ENCODE measurements around the gene ALDH5A1. TPM values are rescaled to one million over a fixed set of nuclear protein-coding genes. Genes with fewer than 3 reads are reported as not detected.

ALDH5A1 gene
- total RNA-seq, 4 donors from 2014 or later: 6.4 to 15.4 (median 6.8) TPM

DNA sequence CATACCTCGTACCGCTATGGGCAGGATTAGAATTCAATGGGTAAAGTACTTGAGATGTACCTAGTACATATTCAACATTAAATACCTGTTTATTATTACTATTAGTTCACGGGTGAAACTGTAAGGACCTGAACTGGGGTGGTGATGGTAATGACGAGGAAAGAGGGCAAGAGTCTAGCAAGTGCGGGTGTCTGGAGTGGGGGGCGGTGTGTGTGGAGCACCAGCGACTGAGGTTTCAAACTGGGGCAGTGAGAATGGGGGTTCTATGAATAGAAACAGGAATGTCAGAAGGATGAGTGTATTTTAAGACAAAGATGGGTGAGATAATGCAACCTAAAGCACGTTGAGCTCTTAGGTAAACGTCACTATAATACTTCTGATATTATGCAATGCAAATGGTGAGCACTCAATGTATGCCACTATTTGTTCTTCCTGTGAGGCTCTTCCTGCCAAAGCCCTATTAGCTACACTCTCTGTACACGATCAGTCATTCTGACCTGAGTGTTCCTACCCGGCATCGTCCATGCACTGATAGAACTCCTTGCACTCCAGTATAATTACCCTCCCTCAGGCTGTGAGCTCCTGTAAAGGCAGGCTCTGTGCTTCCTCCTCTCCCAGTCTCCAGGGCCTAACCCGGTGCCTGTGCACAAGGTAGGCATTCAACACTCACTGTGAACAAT is 55.0 kb downstream of the ALDH5A1 start:
- in situ Hi-C loops (cut with MboI; ENCODE audit: low sequenced_read_pairs in 4 of 4): no loop called here
- intact Hi-C loops (cut with DNase I; ENCODE audit: low total_unique reads): no loop called here
- Histone ChIP-seq H3K4me1 (no peaks in the 10 kb centered on the region), H3K9me3 (no peaks in the 10 kb centered on the region), H3K27me3 (no peaks in the 10 kb centered on the region), H3K36me3 (no peaks in the 10 kb centered on the region), H3K27ac (no peak overlapping the region), H3K4me3 (no peak overlapping the region)
- TF ChIP-seq POLR2A (IDR thresholded peaks at IDR 0.05): no peak
- TF ChIP-seq, protein P1, sequence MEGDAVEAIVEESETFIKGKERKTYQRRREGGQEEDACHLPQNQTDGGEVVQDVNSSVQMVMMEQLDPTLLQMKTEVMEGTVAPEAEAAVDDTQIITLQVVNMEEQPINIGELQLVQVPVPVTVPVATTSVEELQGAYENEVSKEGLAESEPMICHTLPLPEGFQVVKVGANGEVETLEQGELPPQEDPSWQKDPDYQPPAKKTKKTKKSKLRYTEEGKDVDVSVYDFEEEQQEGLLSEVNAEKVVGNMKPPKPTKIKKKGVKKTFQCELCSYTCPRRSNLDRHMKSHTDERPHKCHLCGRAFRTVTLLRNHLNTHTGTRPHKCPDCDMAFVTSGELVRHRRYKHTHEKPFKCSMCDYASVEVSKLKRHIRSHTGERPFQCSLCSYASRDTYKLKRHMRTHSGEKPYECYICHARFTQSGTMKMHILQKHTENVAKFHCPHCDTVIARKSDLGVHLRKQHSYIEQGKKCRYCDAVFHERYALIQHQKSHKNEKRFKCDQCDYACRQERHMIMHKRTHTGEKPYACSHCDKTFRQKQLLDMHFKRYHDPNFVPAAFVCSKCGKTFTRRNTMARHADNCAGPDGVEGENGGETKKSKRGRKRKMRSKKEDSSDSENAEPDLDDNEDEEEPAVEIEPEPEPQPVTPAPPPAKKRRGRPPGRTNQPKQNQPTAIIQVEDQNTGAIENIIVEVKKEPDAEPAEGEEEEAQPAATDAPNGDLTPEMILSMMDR (IDR thresholded peaks at IDR 0.05 in 4 of 5, conservative IDR thresholded peaks at IDR 0.05 in 1 of 5): no peak
- no peak for ATAC-seq
- no peak for DNase-seq

DNA sequence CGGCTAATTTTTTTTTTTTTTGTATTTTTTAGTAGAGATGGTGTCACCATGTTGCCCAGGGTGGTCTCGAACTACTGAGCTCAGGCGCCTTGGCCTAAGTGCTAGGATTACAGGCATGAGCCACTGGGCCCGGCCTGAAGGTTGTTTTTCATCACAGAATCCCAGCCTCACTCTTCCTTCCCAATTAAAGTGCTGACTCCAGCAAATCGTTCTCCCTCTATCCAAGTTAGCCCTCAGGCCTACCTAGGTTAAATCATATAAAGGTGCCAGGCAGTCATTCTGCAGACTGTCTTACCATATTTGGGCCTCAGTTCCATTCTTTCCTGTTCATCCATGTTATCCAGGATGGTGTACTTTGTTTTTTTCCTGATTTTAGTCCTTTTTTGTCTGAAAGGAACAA is 56.4 kb downstream of the ALDH5A1 start:
- DNase-seq: no peak
- in situ Hi-C loops (cut with MboI; ENCODE audit: low sequenced_read_pairs in 4 of 4) (no loop called here), intact Hi-C loops (cut with DNase I; ENCODE audit: low total_unique reads) (no loop called here)

DNA sequence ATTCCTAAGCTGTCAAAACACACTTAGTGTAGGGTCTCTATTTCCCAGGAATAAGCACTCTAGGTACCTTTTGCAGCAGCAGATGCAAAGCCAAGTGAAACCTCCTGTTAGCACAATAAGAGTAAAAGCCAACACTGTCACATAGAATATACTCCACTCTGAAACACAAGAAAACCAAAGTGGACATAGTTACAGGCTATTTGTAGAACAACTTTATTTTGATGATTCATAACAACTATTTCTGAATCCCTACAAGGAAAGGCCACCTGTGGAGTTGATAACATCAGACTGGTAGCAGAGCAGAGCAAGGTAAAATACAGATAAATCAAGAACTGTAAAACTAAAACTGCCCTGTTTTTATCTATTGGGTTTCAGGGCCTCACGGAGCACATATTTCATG is 59.7 kb downstream of the ALDH5A1 start:
- no peak for TF ChIP-seq POLR2A (IDR thresholded peaks at IDR 0.05)
- TF ChIP-seq, protein P1 (IDR thresholded peaks at IDR 0.05 in 4 of 5, conservative IDR thresholded peaks at IDR 0.05 in 1 of 5): no peak
- DNase-seq (no peak), ATAC-seq (no peak)
- Histone ChIP-seq H3K36me3 (no peaks in the 10 kb centered on the region), H3K9me3 (no peaks in the 10 kb centered on the region), H3K4me3 (no peak overlapping the region), H3K27ac (no peak overlapping the region), H3K4me1 (no peaks in the 10 kb centered on the region), H3K27me3 (no peaks in the 10 kb centered on the region)
- intact Hi-C loops (cut with DNase I; ENCODE audit: low total_unique reads) (no loop called here), in situ Hi-C loops (cut with MboI; ENCODE audit: low sequenced_read_pairs in 4 of 4) (no loop called here)

More for the DNA sequence above, 56.4 kb downstream of the ALDH5A1 start:
- TF ChIP-seq POLR2A (IDR thresholded peaks at IDR 0.05): no peak
- TF ChIP-seq, protein P1 (IDR thresholded peaks at IDR 0.05 in 4 of 5, conservative IDR thresholded peaks at IDR 0.05 in 1 of 5): no peak
- Histone ChIP-seq H3K4me1 (no peaks in the 10 kb centered on the region), H3K27ac (no peak overlapping the region), H3K4me3 (no peak overlapping the region), H3K27me3 (no peaks in the 10 kb centered on the region), H3K9me3 (no peaks in the 10 kb centered on the region), H3K36me3 (no peaks in the 10 kb centered on the region)
- ATAC-seq: no peak

DNA sequence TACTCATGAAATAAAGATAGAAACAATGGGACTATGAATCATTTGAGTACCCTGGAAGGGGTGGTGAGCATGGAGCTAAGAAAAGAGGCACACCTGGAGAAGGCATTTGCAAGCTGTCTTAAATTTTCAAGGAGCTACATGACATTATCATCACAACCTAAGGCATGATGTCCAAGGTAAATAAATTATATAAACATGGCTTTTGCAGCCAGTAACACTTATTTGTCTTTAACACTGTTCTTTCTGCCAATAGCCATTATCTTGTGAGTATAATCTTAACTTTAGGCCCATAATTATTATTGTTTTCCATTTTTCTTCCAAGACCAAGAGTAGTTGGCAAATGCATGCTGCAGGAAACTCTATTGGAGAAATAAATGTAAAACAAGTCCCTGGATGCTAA is 63.7 kb downstream of the ALDH5A1 start:
- intact Hi-C loops (cut with DNase I; ENCODE audit: low total_unique reads): no loop called here
- no peaks in the 10 kb centered on the region for H3K36me3 ChIP-seq
- ATAC-seq: no peak
- no peaks in the 10 kb centered on the region for H3K4me1 ChIP-seq
- H3K27ac ChIP-seq: no peak overlapping the region
- no peak overlapping the region for H3K4me3 ChIP-seq
- H3K27me3 ChIP-seq: no peaks in the 10 kb centered on the region
- TF ChIP-seq, protein P1 (IDR thresholded peaks at IDR 0.05 in 4 of 5, conservative IDR thresholded peaks at IDR 0.05 in 1 of 5): no peak
- TF ChIP-seq POLR2A (IDR thresholded peaks at IDR 0.05): no peak
- no peak for DNase-seq
- in situ Hi-C loops (cut with MboI; ENCODE audit: low sequenced_read_pairs in 4 of 4): no loop called here
- H3K9me3 ChIP-seq: no peaks in the 10 kb centered on the region

DNA sequence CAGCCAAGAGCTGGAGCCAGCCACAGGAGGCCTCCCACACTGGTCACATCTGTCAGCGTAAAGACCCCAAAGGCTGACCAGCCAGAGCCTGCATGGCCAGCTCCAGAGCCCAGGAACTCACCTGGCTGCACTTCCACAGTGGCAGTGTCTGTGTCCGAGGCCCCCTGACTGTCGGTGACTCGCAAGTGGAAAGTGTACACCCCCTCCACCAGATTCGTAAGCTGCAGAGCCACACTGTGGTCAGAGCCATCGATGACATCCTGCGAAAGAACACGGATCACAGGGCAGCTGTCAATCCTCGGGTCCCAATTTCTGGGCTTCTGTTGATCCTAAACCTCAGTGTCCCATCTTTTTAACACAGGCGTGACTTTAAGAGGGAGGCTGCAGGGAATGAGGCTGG is 69.3 kb downstream of the ALDH5A1 start:
- no peaks in the 10 kb centered on the region for H3K36me3 ChIP-seq
- DNase-seq (no peak), ATAC-seq (no peak)
- H3K27me3 ChIP-seq: no peaks in the 10 kb centered on the region
- intact Hi-C loops (cut with DNase I; ENCODE audit: low total_unique reads): no loop called here
- H3K4me1 ChIP-seq: no peaks in the 10 kb centered on the region
- H3K4me3 ChIP-seq: no peak overlapping the region
- no peak for TF ChIP-seq POLR2A (IDR thresholded peaks at IDR 0.05)
- TF ChIP-seq, protein P1 (IDR thresholded peaks at IDR 0.05 in 4 of 5, conservative IDR thresholded peaks at IDR 0.05 in 1 of 5): no peak
- in situ Hi-C loops (cut with MboI; ENCODE audit: low sequenced_read_pairs in 4 of 4): no loop called here
- H3K27ac ChIP-seq: no peak overlapping the region
- no peaks in the 10 kb centered on the region for H3K9me3 ChIP-seq

All from gastrocnemius medialis (tissue), 4 donors.